Activated CD4-positive, alpha-beta memory T cell treated with anti-CD3 and anti-CD28 coated beads, Interleukin-2, amount 10 ng/mL, durations not matched to agents 7 days and 5 days (primary cell): Measurements from ENCODE around the gene PAOX. TPM values are rescaled to one million over a fixed set of nuclear protein-coding genes. Genes with fewer than 3 reads are reported as not detected.
"Not testable (repeated sequence)": the region's sequence is repeated elsewhere in the genome, so short reads cannot be mapped to it uniquely, and the experiment has no call there.

Experiments used
- CTCF ChIA-PET: fragments of 350-600 bp; sonication (Branson Sonifier 250); formaldehyde crosslinking; loops from one replicate; lab custom pipeline; 2021; ENCODE audit warnings: antibody characterized with exemption, inconsistent platforms; lab: Charles Lee
- POLR2A ChIA-PET: fragments of 350-600 bp; sonication (Branson Sonifier 250); formaldehyde crosslinking; loops from one replicate; lab custom pipeline; 2021; ENCODE audit warnings: antibody characterized with exemption; lab: Charles Lee
- DNase-seq: peaks from one replicate; pipeline ENCODE4 v3.0.0-alpha.2; 2020
- H3K27ac Mint-ChIP-seq: one replicate; pipeline ENCODE4 v1.8.0; 2021; ENCODE audit warnings: mild to moderate bottlenecking, mixed read lengths
- H3K27me3 Mint-ChIP-seq: one replicate; pipeline ENCODE4 v1.8.0; 2021; ENCODE audit warnings: mixed read lengths
- H3K36me3 Mint-ChIP-seq: one replicate; pipeline ENCODE4 v1.8.0; 2021; ENCODE audit warnings: low read depth, mixed read lengths
- H3K4me1 Mint-ChIP-seq: one replicate; pipeline ENCODE4 v1.8.0; 2021; ENCODE audit warnings: mixed read lengths
- H3K4me3 Mint-ChIP-seq: one replicate; pipeline ENCODE4 v1.8.0; 2021; ENCODE audit warnings: mild to moderate bottlenecking, mixed read lengths
- H3K9me3 Mint-ChIP-seq: one replicate; pipeline ENCODE4 v1.8.0; 2021; ENCODE audit warnings: mixed read lengths
- total RNA-seq, 2 experiments: library from RNA; stranded (reverse); gene quantifications; one replicate each; pipeline ENCODE4 v1.2.3, GENCODE V29; 2021

The PAOX gene
- total RNA-seq, 2 experiments from 2014 or later, result 5.9 to 7.8 TPM

DNA sequence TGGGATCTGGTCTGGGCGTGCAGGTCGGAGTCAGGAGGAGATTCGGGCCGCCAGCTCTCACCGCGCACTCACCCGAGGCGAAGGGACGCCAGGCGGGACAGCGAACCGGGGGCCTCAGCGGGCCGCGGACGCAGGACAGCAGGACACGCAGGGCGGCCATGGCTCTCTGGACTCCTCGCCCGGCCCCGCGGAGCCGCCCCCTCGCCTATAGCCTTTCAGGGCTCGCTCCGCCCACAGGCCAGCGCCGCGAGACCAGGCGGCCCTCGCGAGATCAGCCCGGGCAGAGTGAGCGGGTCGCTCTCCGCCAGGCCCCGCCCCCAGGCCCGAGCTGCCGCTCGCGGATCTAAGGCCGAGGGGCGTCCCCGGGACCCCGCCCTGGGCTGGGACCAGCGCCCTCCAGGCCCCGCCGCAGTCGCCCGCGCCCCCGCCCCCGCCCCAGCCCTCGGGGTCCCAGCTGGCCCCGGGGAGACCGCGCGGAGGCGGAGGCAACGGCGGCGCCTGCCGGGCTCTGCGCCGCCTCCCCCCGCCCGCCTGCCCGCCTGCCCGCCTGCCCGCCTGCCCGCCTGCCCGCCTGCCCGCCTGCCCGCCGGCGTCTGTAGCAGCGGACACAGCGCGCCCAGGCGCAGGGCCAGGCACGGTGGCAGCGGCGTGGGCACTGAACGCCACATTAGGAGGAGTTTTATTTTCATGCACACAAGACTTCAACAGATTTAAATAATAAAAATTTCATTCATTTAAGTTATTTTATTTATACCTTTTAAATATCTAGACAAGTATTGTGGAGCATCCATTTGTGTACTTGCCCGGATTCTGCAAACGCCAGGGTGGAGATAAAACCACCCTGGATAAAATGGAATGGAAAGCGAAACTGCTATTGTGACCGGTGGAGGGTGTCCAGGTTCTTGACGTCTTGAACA is 5.6 kb upstream of the PAOX start, which contains the start of gene ECHS1:
Gene ECHS1 (minus strand): TSS at position 181 of the 917 bp plus-strand sequence. CDS start 21 bp downstream, at position 160.
- CTCF ChIA-PET, result interaction anchor here (0.6 to 1.0 kb wide), 2 partner anchors 17 to 44 kb away, joined by 3 read pairs; no protein-coding TSS in a partner anchor

DNA sequence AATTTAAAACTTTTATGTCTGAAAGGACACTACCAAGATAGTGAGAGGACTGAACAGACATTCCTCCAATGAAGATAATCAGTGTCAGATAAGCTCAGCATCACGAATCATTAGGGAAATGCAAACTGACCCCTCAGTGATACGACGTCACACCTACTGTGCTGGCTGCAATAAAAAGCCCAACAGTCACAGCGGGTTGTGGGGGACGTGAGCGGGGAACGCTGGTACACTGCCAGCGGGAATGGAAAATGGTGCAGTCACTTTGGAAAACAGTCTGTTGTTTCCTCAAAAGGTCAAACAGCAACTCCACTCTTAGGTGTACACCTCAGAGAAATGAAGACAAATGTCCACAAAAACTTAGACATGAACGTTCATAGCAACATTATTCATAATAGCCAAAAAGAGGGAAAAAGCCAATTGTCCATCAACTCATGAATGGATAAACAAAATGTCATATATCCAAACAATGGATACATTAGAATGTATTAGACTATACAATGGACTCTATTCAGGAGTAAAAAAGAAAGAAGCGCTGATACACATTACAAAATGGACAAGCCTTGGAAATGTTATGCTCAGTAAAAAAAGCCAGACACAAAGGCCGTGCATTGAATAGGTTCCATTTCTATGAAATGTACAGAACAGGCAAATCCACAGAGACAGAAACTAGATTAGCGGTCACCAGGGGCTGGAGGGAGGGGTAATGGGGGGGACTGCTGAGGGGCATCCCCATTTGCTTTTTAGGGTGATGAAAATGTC is 3.5 kb upstream of the PAOX start:
- DNase-seq, result no peak
- ChIA-PET POLR2A (interaction anchor here (0.7 to 6.2 kb wide), 2 partner anchors 15 to 23 kb away, joined by 3 to 68 read pairs; no protein-coding TSS in a partner anchor), CTCF (no interaction called here)
- Mint-ChIP-seq H3K36me3 (no peaks in the 10 kb centered on the region), H3K27ac (no peak overlapping the region), H3K4me1 (peaks cover 24% of the 10 kb centered on the region), H3K9me3 (no peaks in the 10 kb centered on the region), H3K27me3 (peaks cover 8% of the 10 kb centered on the region), H3K4me3 (no peak overlapping the region)

More for the DNA sequence above, 5.6 kb upstream of the PAOX start, which contains the start of gene ECHS1:
- no peaks in the 10 kb centered on the region for H3K9me3 Mint-ChIP-seq
- H3K36me3 Mint-ChIP-seq, result peaks cover 4% of the 10 kb centered on the region
- POLR2A ChIA-PET, result interaction anchor here (1.0 to 1.8 kb wide), 7 partner anchors 12 to 21 kb away, joined by 3 to 12 read pairs (median 5); partner anchors contain the start of genes FUOM and MTG1
- peak within 1 kb of the TSS; percentile 73 for H3K4me3 Mint-ChIP-seq
- H3K27ac Mint-ChIP-seq, result peak within 1 kb of the TSS; percentile 21
- peak; percentile 96 for DNase-seq
- H3K27me3 Mint-ChIP-seq, result peaks cover 8% of the 10 kb centered on the region
- peaks cover 24% of the 10 kb centered on the region for H3K4me1 Mint-ChIP-seq

DNA sequence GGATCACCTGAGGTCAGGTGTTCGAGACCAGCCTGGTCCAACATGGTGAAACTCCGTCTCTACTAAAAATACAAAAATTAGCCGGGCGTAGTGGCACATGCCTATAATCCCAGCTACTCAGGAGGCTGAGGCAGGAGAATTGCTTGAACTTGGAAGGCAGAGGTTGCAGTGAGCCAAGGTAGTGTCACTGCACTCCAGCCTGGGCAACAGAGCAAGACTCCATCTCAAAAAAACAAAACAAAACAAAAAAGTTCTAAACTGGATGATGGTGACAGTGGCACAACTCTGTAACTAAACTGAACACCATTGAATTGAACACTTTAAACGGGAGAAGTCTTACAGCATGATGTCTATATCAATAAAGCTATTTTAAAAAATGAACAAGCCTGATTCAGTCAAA is 2.9 kb upstream of the PAOX start:
- H3K27ac Mint-ChIP-seq, H3K27me3 Mint-ChIP-seq, CTCF ChIA-PET: not testable (repeated sequence)

DNA sequence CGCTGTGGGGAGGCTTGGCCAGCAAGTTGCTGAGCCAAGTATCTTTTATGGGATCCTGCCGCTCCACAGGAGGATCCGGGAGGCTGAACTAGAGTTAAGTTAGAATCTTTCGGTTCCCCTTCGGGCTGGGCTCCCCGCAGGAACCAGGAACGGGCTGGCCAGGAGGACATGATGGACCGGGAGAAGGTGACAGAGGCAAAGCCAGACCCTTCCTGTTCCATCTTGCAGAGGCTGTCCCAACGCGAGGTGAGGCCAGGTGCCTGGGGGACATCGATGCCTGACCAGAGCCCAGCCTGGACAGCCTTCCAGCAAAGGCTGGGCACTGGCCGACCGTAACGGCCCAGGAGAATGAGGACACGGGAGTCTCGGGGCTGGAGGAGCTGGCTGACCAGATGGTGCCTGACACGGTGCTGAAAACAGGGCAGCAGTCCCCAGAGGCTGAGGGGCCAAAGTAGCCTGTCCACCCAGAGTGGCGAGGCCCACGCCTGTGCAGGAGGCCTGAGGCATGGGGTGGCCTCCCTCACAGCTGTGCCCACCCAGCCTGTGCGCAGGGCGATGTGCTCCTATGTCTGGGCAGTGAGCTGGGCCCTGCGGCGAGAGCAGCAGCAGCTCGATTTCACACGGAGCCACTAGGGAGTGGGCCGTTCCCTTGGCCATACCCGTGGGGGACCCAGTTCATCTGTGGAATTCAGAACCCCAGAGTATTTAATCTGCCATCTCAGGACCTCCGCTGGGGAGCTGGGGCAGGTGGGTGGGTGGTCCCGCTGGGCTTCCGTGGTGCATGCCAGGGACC is 1.8 kb upstream of the PAOX start:
- H3K27me3 Mint-ChIP-seq, result peaks cover 8% of the 10 kb centered on the region
- CTCF ChIA-PET, result interaction anchor here (1.2 to 1.4 kb wide), 3 partner anchors 10 to 13 kb away, joined by 3 to 4 read pairs (median 3); no protein-coding TSS in a partner anchor
- H3K36me3 Mint-ChIP-seq, result no peaks in the 10 kb centered on the region
- no peak for DNase-seq
- peak overlapping the region; percentile 46 for H3K4me3 Mint-ChIP-seq
- no peak overlapping the region for H3K27ac Mint-ChIP-seq
- no peaks in the 10 kb centered on the region for H3K9me3 Mint-ChIP-seq
- peaks cover 19% of the 10 kb centered on the region for H3K4me1 Mint-ChIP-seq
- POLR2A ChIA-PET, result interaction anchor here (2.4 to 6.2 kb wide), 2 partner anchors 13 to 19 kb away, joined by 8 to 68 read pairs; partner anchors contain the start of gene FUOM

More for the DNA sequence above, 2.9 kb upstream of the PAOX start:
- H3K4me3 Mint-ChIP-seq, result peak overlapping the region; percentile 46
- H3K9me3 Mint-ChIP-seq, DNase-seq, H3K36me3 Mint-ChIP-seq: not testable (repeated sequence)
- peaks cover 24% of the 10 kb centered on the region for H3K4me1 Mint-ChIP-seq
- POLR2A ChIA-PET, result interaction anchor here (6.2 kb wide), 1 partner anchor 14 kb away, joined by 68 read pairs; no protein-coding TSS in a partner anchor

DNA sequence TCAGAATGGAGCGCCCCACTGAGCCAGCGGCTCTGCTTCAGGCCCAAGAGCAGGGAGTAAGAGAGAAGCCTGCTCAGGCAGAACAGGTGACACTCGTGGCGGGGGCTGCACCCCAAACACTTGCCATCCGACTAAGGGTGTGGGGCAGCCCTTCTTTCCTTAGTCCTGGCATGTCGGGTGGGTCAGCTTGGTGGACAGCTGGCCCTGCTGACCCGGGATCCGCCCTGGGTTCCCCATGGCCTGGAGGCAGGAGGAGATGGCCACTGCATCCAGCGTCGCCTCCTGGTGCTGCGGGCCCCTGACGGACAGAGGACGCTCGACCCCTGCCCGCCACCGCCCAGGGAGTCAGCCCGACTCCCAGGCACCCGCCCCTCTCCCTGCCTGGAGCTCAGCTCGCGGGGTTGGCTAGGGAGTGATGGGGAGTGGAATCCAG is 1.2 kb upstream of the PAOX start:
- ChIA-PET CTCF (interaction anchor here (1.2 to 1.4 kb wide), 3 partner anchors 9 to 12 kb away, joined by 3 to 4 read pairs (median 3); no protein-coding TSS in a partner anchor), POLR2A (interaction anchor here (1.1 to 6.2 kb wide), 3 partner anchors 13 to 24 kb away, joined by 3 to 68 read pairs (median 8); partner anchors contain the start of gene FUOM)
- Mint-ChIP-seq H3K9me3 (no peaks in the 10 kb centered on the region), H3K36me3 (no peaks in the 10 kb centered on the region), H3K4me3 (peak overlapping the region; percentile 77), H3K4me1 (peaks cover 19% of the 10 kb centered on the region), H3K27me3 (peaks cover 8% of the 10 kb centered on the region), H3K27ac (no peak overlapping the region)
- no peak for DNase-seq

DNA sequence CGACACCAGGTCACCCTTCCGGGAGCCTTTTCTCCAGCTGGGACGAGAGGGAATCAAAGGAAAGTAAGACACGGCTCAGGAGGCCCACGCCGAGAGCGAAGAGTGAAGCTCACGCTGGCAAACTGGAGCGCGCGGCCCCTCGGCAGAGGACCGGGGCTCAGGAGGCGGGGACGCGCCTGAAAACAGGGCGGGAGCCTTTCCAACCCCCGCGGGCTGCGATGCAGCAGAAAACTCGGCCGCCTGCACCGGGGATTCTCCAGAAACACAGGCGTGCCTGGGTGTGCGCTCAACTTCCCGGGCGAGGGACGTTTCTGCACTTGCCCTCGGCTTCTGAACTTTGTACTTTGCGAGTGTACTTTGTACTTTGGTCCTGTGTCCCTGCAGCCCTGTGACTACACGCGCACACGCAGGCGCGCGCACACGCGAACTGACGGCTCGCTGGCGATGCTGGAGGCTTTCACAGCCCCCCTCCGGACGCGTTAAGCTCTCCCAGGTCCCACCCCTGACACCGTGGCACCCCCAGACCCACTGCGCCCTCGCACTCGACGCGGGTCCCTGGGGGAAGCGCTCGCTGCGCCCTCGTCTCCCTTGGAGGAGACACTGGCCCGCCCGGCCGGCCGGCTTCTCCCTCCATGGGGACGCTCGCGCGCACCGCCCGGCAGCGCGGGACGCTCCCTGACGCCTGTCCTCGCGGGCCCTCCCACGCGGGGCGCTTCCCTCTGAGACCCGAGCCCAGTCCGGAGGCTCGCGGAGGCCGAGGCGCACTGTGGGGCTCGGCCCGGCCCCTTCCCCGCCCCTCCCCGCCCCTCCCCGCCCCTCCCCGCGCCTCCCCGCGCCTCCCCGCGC is 588 bp upstream of the PAOX start:
- Mint-ChIP-seq H3K9me3 (no peaks in the 10 kb centered on the region), H3K4me1 (peaks cover 18% of the 10 kb centered on the region), H3K4me3 (peak overlapping the region; percentile 77), H3K36me3 (no peaks in the 10 kb centered on the region), H3K27ac (peak overlapping the region; percentile 35), H3K27me3 (peaks cover 8% of the 10 kb centered on the region)
- peak; percentile 63 for DNase-seq
- POLR2A ChIA-PET, result interaction anchor here (1.1 to 6.2 kb wide), 3 partner anchors 12 to 25 kb away, joined by 3 to 68 read pairs (median 8); partner anchors contain the start of gene FUOM
- CTCF ChIA-PET, result interaction anchor here (1.2 to 1.4 kb wide), 3 partner anchors 9 to 12 kb away, joined by 3 to 4 read pairs (median 3); no protein-coding TSS in a partner anchor

DNA sequence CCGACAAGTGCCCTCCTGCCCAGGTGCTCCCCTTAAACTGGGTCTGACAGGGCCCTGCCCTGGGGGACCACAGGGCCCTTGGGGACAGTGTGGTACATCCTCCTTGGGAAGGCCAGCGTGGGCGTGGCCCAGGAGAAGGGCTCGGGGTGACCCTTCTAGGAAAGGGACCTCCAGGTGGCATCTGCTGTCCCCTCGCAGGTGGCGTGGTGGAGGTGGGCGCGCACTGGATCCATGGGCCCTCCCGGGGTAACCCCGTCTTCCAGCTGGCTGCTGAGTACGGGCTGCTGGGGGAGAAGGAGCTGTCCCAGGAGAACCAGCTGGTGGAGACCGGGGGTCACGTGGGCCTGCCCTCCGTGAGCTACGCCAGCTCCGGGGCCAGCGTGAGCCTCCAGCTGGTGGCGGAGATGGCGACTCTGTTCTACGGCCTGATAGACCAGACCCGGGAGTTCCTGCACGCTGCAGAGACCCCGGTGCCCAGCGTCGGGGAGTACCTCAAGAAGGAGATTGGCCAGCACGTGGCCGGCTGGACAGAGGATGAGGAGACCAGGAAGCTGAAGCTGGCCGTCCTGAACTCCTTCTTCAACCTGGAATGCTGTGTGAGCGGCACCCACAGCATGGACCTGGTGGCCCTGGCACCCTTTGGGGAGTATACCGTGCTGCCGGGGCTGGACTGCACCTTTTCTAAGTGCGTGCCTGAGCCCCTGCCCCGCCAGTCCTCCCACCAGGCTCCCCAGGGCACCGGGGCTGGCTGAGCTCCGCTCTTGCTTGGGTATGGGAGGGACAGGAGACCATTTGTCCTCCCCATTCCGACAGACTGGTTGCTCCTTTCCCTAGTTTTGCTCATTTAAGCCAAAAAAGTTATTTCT is 972 bp downstream of the PAOX start:
- Mint-ChIP-seq H3K4me3 (peak overlapping the region; percentile 63), H3K27ac (no peak overlapping the region), H3K9me3 (no peaks in the 10 kb centered on the region), H3K27me3 (peaks cover 7% of the 10 kb centered on the region), H3K36me3 (no peaks in the 10 kb centered on the region), H3K4me1 (peaks cover 9% of the 10 kb centered on the region)
- ChIA-PET CTCF (interaction anchor here (0.8 kb wide), 1 partner anchor 50 kb away, joined by 3 read pairs; no protein-coding TSS in a partner anchor), POLR2A (interaction anchor here (6.2 kb wide), 1 partner anchor 11 kb away, joined by 68 read pairs; no protein-coding TSS in a partner anchor)
- DNase-seq, result no peak

DNA sequence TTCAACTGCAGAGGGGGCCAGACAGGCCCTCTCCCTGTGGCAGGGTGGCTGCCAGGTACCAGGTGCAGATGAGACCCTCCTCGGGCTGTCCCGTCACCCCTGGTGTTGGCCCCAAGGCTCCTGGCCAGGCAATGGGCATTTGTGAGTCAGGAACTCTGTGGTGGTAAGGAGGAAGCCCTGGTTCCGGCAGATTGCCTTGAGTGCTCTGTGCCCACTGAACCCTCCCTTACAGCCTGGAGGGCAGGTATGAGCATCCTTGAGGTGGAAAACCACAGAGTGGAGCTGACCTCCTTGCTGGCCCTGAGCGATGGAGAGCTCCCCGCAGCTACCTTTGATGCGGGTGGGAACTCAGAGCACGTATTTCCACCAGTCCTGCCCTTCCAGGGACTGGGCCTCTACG is 2.0 kb downstream of the PAOX start:
- no peak overlapping the region for H3K4me3 Mint-ChIP-seq
- CTCF ChIA-PET, result no interaction called here

DNA sequence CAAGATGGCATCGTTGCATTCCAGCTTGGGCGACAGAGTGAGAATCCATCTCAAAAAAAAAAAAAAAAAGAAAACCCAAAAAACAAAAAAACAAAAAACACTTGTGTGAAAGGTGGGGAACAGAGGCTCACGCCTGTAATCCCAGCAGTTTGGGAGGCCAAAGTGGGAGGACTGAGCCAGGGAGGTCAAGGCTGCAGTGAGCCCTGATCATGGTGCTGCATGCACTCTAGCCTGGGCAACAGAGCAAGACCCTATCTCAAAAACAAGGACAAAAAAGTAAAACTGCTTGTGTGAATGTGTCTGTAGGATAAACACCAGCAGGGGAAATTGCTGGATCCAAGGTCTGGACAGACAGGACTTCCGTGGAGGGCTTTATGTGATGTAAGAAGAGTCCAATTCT is 4.5 kb downstream of the PAOX start:
- Mint-ChIP-seq H3K36me3 (no peaks in the 10 kb centered on the region), H3K27me3 (no peaks in the 10 kb centered on the region), H3K9me3 (no peaks in the 10 kb centered on the region), H3K4me3 (no peak overlapping the region), H3K4me1 (peaks cover 10% of the 10 kb centered on the region), H3K27ac (no peak overlapping the region)
- no peak for DNase-seq
- ChIA-PET CTCF (no interaction called here), POLR2A (no interaction called here)

More for the DNA sequence above, 2.0 kb downstream of the PAOX start:
- H3K36me3 Mint-ChIP-seq, result no peaks in the 10 kb centered on the region
- POLR2A ChIA-PET, result interaction anchor here (6.2 kb wide), 1 partner anchor 10 kb away, joined by 68 read pairs; no protein-coding TSS in a partner anchor
- H3K9me3 Mint-ChIP-seq, result no peaks in the 10 kb centered on the region
- peaks cover 2% of the 10 kb centered on the region for H3K27me3 Mint-ChIP-seq
- no peak for DNase-seq
- peaks cover 9% of the 10 kb centered on the region for H3K4me1 Mint-ChIP-seq
- no peak overlapping the region for H3K27ac Mint-ChIP-seq

DNA sequence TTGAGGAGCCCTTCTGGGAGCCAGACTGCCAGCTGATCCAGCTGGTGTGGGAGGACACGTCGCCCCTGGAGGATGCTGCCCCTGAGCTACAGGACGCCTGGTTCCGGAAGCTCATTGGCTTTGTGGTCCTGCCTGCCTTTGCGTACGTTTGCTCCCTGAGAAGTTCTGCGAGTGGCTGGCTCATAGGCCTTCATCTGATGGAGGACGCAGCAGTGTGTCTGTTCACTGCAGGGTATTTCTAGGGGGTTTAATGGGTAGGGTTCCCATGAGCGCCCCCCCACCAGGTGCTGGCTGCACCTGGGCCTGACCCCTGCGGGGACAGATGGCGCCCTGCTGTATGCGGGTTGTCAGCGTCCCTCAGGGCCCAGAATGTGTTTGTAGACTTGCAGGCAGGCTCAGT is 5.0 kb downstream of the PAOX start:
- POLR2A ChIA-PET, result no interaction called here

More for the DNA sequence above, 5.0 kb downstream of the PAOX start:
- H3K36me3 Mint-ChIP-seq, result no peaks in the 10 kb centered on the region
- no peak for DNase-seq
- CTCF ChIA-PET, result no interaction called here
- no peak overlapping the region for H3K4me3 Mint-ChIP-seq
- no peaks in the 10 kb centered on the region for H3K9me3 Mint-ChIP-seq
- H3K4me1 Mint-ChIP-seq, result peaks cover 15% of the 10 kb centered on the region
- no peak overlapping the region for H3K27ac Mint-ChIP-seq
- no peaks in the 10 kb centered on the region for H3K27me3 Mint-ChIP-seq
